Pulmonary artery endothelial cell (primary cell): ENCODE data around the gene ERCC6L2. TPM values are rescaled to one million over a fixed set of nuclear protein-coding genes. Genes with fewer than 3 reads are reported as not detected.

Experiments
- DNase-seq: peaks from one replicate; pipeline ENCODE4 v3.0.0-alpha.2; 2011; ENCODE audit warnings: low read depth, low spot score
- total RNA-seq: library from RNA; depleted of rRNA; stranded (reverse); fragments of >200 nt; gene quantifications from 2 replicates; pipeline ENCODE4 v1.2.3, GENCODE V29; 2014

Gene ERCC6L2
- 57.5 and 61.6 TPM in 2 replicates for total RNA-seq

- peak; percentile 91 for DNase-seq
These were observed at the start of gene ERCC6L2 for GRCh38 chr9:95875305-95876137. TSS of gene ERCC6L2 (plus strand) at chr9:95875691. CDS start at chr9:95876039, 348 bp downstream.

GRCh38 chr9:95826183-95826838 lies 49.2 kb upstream of the ERCC6L2 start:
- no peak for DNase-seq

- no peak for DNase-seq
These were observed 44.7 kb upstream of the ERCC6L2 start for GRCh38 chr9:95830768-95831167.

- DNase-seq = no peak
These were observed 43.7 kb upstream of the ERCC6L2 start for GRCh38 chr9:95831810-95832209.

- DNase-seq = no peak
These were observed 41.8 kb upstream of the ERCC6L2 start for GRCh38 chr9:95833546-95834178.

GRCh38 chr9:95834281-95834907 lies 41.1 kb upstream of the ERCC6L2 start:
- DNase-seq = no peak

GRCh38 chr9:95835393-95835792 lies 40.1 kb upstream of the ERCC6L2 start:
- no peak for DNase-seq

GRCh38 chr9:95836072-95836471 lies 39.4 kb upstream of the ERCC6L2 start:
- DNase-seq = no peak

- no peak for DNase-seq
These were observed 36.5 kb upstream of the ERCC6L2 start for GRCh38 chr9:95839012-95839411.

GRCh38 chr9:95840074-95840473 lies 35.4 kb upstream of the ERCC6L2 start:
- no peak for DNase-seq

GRCh38 chr9:95841377-95841776 lies 34.1 kb upstream of the ERCC6L2 start:
- DNase-seq = no peak

- no peak for DNase-seq
These were observed 29.7 kb upstream of the ERCC6L2 start for GRCh38 chr9:95845751-95846150.

GRCh38 chr9:95848764-95849163 lies 26.7 kb upstream of the ERCC6L2 start:
- no peak for DNase-seq

GRCh38 chr9:95852059-95853032 lies 23.1 kb upstream of the ERCC6L2 start:
- DNase-seq = peak; percentile 10

- peak; percentile 11 for DNase-seq
These were observed 21.0 kb upstream of the ERCC6L2 start for GRCh38 chr9:95854386-95855020.

GRCh38 chr9:95855961-95856360 lies 19.5 kb upstream of the ERCC6L2 start:
- no peak for DNase-seq

GRCh38 chr9:95857124-95857523 lies 18.4 kb upstream of the ERCC6L2 start:
- DNase-seq = no peak

GRCh38 chr9:95857896-95858295 lies 17.6 kb upstream of the ERCC6L2 start:
- no peak for DNase-seq

GRCh38 chr9:95862343-95862742 lies 13.1 kb upstream of the ERCC6L2 start:
- no peak for DNase-seq
